Stimulated activated CD8-positive, alpha-beta memory T cell treated with anti-CD3 and anti-CD28 coated beads, Interleukin-15, amount 100 ng/mL, for 24 hours (primary cell): ENCODE measurements around the gene ABCA2.

Experiments used
- DNase-seq: peaks from one replicate; pipeline ENCODE4 v3.0.0-alpha.2; 2020; ENCODE audit warnings: low read depth

The ABCA2 gene

GRCh38 chr9:136997371-136997770, 30.7 kb downstream of the ABCA2 start:
- DNase-seq: no peak

GRCh38 chr9:136996361-136997292, 31.4 kb downstream of the ABCA2 start, which contains the start of gene CLIC3:
Gene CLIC3 (minus strand): TSS chr9:136996568. CDS start chr9:136996543, 25 bp downstream.
- peak; percentile 24 for DNase-seq

GRCh38 chr9:136995772-136996311, 32.2 kb downstream of the ABCA2 start:
- DNase-seq: no peak

- no peak for DNase-seq
Measured at GRCh38 chr9:136995362-136995761, 32.7 kb downstream of the ABCA2 start.

- DNase-seq: no peak
Measured at GRCh38 chr9:136994888-136995230, 33.2 kb downstream of the ABCA2 start.

- no peak for DNase-seq
Measured at GRCh38 chr9:136994180-136994887, 33.7 kb downstream of the ABCA2 start.

- no peak for DNase-seq
Measured at GRCh38 chr9:136992819-136993369, 35.1 kb downstream of the ABCA2 start.

GRCh38 chr9:136991993-136992818, 35.8 kb downstream of the ABCA2 start, which contains the start of gene PAXX:
Gene PAXX (plus strand): TSS chr9:136992422. CDS start chr9:136992444, 22 bp downstream.
- DNase-seq: peak; percentile 91

- DNase-seq: no peak
Measured at GRCh38 chr9:136990242-136990911, 37.7 kb downstream of the ABCA2 start.

GRCh38 chr9:136988872-136989271, 39.2 kb downstream of the ABCA2 start:
- DNase-seq: no peak

- no peak for DNase-seq
Measured at GRCh38 chr9:136985853-136986252, 42.2 kb downstream of the ABCA2 start.

- DNase-seq: no peak
Measured at GRCh38 chr9:136985027-136985602, 42.9 kb downstream of the ABCA2 start.

- no peak for DNase-seq
Measured at GRCh38 chr9:136984464-136985026, 43.5 kb downstream of the ABCA2 start.

GRCh38 chr9:136983656-136984314, 44.3 kb downstream of the ABCA2 start:
- DNase-seq: no peak

- DNase-seq: no peak
Measured at GRCh38 chr9:136983167-136983566, 44.9 kb downstream of the ABCA2 start.

- DNase-seq: no peak
Measured at GRCh38 chr9:136982232-136983051, 45.6 kb downstream of the ABCA2 start, which contains the start of gene LCNL1. Gene LCNL1 (plus strand): TSS chr9:136982993. CDS start chr9:136983587, 594 bp downstream.

GRCh38 chr9:136981588-136982231, 46.3 kb downstream of the ABCA2 start:
- DNase-seq: no peak
